NCI-H510A (cell line): ENCODE data around the gene JAZF1.

Source experiments
- DNase-seq: peaks from one replicate; lab custom pipeline; 2025; lab: John Stamatoyannopoulos, UW

The JAZF1 gene

DNA sequence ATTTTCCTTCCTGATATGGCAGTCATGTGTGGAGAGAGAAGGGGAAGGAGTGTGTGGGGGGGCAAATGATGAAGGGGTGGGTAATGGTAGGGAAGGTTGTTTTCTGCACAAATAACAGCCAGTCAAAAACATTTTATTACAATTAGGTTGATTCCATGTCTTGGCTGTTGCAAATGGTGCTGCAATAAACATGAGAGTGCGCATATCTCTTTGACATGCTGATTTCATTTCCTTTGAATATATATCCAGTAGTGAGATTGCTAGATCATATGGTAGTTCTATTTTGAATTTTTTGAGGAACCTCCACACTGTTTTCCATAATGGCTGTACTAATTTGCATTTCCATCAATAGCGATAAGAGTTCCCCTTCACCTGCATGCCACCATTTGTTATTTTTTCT, 10.6 kb upstream of the JAZF1 start:
- no peak for DNase-seq

DNA sequence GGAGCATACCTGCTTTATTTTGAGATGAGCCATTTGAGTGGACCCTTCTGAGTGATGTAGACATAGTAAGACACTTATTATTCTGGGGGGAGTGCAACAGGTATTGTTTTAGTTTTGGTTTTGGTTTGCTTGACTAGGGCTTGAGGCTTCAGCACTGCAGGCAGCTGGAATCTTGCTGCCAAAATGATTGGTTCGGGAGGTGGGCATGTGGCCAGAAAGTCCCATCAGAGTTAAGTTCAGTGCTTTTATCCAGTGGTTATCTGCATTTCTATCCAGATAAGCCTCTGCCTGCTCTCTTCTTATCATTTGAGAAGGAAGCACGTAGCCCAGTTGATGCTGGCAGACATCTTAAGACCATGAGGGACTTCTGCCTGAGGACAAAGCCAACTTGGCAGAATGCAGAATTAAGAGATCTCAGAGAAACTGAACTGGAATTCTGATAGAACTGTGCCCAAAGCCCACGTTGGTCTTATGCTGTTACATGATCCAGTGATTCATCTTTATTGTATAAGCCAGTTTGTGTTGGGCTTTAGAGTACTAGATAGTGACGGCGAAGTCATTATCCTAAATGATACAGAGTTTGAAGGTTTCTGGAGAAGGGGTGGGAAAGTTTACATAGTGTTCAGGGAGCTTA, 9.6 kb upstream of the JAZF1 start:
- DNase-seq, result no peak

DNA sequence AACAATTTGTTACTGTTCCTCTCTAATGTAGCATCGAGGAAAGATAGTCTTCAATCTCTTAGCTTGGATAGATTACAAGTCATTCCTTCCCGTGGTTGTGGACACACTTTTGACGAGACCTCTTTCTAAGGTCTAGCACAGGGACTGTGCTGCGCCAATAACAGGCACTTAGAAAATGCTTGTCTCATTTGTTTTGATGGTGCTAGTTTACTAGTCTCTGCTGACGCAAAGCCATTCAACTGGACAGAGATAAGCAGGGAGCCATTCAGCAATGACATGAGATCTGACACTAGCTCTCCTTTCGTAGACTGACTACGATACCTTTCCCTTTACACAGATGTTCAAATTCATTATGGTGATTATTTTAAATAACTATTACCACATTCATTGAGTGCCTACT, 6.4 kb upstream of the JAZF1 start:
- DNase-seq, result no peak

DNA sequence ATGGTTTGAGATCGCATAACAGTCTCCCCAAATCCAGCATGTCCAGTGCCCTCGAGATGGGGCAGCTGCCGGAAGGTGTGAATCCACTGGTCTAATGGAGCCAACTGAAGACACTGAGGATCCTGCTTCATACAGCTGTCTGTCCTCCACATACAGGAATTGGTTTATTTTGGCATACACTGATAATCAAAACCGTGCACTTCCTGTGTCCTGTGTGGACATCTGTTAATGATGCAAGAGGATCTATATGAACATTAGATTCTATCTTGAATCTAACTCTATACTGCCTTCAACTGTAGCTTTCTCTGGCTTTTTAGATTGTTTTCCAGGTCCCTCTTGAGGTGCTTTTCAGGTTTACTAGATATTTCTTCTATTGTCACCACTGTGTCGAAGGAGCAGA, 3.0 kb upstream of the JAZF1 start:
- DNase-seq, result no peak

DNA sequence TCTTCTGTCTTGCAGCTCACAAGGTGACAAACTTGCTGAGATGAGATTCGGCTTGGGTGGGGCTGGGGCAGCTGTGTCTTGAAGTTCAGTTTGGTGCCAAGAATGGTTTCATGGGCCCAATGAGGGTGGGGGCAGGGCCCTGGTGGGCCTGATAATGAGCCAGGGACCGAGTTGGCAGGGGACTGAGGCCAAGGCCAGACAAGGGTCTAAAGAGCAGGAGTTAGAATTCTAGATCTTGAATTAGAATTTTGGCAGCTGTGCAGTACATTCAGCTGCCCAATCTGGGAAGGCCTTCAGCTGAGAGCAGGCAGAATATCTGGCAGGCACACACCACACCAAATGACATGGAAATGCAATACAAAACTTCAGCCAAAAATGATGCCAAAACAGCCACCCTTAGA, 1.5 kb upstream of the JAZF1 start:
- no peak for DNase-seq

DNA sequence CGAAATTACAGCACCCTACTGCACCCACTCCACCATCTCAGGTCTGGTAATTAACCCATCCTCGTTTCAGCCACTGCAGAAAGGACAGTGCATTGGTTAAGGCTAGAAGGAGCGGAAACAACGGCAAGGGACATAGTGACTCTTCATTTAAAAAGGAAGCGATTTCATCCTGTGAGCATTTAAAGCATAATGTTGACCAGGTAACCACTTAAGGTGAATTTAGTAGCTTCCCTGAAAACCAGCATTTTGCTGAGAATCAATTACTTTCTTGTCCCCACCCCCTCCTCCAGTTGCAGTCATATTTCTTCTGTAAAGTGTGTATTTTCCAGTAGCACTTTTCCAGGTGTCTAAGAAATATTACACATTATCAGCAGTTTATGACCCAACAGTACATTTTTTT, 821 bp upstream of the JAZF1 start:
- no peak for DNase-seq

DNA sequence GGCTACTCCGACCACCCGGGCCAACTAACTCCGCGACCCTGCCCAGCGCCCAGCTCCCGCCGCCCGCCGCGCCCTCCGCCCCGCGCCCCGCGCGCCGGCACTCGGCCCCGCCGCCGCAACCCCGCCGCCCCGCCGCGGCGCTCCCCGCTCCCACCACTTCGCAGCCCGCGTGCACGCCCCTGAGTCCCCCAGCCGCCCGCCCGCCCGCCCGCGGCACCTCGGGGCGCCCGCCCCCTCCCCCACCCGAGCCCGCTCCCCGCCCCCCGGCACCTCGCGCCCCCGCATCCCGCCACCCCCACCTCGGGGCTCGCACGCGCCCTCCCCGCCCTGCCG, 598 bp downstream of the JAZF1 start:
- no peak for DNase-seq

DNA sequence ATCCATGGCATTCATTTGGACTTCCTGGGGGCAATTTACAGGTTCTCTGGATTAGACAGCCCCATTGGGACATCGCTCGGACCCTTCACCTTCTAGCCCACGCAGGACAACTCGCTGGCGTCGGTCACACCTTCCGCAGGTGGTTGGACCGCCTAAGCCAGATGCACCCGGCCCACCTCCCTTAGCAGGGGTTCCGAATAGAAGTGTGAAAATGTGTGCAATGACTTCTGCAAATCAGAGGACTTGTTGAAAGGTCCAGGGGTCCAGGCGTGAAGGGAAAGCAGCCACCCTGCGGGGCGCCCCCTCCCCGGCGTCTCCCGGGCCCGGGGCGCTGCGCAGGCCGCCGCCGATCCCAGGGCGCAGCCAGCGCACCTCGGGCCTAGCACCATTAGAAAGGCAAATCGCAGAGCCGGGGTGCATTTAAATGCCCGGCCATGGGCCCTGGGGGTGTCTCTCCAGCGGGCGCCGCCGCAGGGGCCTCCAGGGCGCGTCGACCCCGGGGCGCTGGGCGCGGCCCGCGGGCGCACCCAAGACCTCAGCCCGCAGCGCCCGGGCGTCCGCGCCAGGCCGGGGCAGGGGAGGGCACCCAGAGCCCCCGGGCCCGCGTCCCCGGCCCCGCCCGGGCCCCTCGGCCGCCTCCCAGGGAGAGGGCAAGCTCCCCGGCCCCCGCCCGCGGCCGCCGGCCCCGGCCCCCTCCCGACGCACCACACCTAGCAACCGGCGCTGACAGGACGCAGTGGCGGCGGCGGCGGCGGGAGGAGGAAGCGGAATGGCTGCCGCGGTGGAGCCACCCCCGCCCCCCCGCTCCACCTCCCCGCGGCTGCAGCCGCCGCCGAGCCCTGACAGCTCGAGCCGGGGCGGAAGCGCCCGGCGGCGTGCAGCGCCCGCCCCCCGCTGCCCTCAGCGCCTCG, 1.2 kb downstream of the JAZF1 start:
- DNase-seq, result peak; percentile 43

DNA sequence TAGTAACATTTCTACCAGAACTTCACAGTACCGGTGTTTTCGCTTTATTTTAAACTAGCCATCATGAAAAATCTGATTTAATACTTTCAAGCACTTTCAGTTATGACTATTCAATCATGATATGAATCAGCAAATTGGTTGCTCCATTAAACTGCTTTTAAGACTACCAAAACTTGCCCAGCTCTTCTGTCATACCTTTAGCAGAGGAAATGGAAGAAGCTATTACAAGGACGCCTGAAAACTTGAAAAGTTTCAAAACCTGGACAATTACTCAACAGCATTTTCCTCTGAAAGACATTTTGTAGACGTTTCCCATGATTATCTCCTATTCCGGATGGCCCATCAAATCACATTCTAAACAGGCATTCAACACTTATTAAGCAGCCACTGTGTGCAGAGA, 2.0 kb downstream of the JAZF1 start:
- no peak for DNase-seq

DNA sequence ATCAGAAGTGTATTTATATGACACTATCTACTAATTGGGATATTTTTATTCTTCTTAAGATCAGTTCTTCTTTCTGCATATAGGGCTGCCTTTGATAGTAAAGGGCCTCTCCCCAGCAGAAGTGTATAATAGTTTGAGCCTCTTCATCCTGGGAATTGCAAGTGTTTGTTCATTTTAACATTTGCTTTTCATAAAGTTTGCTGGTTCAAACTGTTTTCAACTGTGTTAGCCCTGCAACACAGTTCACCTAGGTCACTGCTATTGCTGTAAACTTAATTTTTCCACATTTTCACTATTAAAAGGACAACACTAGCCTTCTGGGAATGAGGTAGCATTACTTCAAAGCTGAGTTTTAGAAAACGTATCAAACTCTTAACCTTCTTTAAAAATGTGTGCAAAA, 2.8 kb downstream of the JAZF1 start:
- DNase-seq, result no peak

DNA sequence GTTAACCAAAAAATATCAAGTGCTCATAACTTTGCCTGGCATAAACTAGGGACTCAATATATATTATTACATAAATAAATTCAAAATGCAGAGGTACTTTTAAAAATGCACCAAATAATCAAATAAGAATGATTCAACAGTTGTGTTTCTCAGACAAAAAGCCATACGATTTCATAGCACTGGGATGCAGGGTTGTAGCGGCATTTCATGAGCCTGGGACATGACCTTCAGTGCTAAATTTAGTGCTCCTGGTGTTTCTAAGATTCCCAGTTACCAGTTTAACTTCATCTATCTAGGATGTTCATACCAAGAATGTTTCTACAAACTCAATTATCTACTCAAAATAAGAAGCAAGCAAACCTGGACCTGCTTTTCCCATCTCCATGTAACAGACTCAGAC, 4.0 kb downstream of the JAZF1 start:
- no peak for DNase-seq

DNA sequence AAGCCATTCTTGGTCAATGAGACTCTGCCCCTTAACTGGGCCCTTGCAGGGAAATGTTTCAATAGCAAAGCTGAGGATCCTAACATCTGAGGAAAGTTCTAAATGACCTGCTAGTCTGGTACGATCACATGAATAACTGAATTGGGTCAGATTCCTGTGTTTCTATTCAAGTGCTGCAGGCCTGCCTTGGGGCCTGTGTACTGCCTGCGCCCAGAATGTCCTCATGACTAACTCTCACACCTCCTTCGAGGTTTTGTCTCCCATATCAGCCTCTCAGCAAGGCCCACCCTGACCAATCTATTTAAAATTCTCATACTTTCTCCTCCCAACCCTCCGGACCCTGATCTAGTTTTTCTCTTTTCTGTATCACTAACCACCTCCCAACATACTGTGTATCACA, 4.4 kb downstream of the JAZF1 start:
- DNase-seq, result no peak

DNA sequence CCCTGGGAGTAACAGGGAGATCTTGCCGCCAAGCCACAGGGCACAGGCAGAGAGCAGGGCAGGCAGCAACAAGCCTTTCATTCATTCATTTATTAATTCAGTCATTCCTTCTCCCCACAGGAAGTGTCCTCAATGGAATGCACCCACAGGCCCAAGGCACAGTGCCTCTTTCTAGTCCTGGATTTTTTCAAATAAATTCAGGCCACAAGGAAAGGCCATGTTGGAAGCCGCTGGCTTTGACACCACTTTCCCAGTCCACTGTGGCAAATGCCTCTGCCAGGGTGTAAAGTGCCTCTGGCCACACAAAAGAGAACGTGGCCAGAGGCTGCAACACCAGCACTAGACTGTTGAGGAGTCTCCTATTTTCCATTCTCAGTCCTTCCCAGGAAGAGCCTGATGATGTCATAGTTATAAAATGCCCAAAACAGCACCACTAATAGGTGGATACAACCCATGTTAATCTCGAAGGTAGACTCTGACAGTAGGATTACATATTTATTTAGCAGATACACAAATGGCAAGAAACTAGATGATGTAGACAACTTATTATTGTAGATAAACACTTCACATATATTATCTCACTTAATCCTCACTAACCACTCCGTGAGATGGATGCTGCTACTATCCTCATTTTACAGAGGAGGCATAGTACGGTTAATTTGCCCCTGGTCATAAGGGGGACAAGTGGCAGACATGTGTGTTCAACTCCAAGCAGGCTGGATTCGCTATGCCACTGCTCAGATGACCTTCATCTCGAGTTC, 5.5 kb downstream of the JAZF1 start:
- no peak for DNase-seq

DNA sequence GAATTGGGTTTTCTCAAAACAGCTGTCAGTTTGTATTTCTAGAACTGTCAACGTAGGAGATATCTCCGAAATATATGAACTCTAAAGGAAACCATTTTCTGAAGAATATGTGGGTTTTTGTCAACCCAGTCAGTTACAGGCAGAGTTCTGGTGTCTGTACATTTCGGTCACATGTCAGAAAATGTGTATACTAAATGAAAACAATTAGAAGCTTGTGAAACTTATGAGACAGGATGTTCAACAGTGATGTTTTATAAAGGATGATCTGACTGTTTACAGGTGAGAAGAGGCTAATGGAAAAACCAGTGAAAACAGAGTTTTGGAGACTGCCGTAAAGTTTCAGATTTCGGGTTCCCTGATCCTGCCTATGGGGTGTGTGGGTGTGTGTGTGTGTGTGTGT, 6.2 kb downstream of the JAZF1 start:
- DNase-seq, result no peak

DNA sequence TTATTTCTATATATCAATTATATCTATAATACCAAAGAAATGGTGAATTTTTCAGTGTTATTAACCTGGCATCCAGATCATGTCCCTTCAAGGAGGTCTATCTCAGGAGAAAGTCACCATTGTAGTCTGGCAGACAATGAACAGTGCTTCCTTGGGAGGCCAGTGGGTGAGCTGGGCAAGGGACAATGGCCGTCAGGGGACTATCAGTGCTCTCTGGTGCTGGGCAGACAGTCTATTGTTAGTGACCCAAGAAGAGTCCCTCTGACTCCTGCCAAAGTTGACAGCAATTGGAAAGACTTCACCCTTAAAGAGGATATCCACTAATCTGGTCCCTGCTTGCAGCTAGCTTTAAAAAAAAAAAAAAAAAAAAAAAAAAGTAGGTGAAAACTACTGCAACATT, 7.1 kb downstream of the JAZF1 start:
- no peak for DNase-seq

DNA sequence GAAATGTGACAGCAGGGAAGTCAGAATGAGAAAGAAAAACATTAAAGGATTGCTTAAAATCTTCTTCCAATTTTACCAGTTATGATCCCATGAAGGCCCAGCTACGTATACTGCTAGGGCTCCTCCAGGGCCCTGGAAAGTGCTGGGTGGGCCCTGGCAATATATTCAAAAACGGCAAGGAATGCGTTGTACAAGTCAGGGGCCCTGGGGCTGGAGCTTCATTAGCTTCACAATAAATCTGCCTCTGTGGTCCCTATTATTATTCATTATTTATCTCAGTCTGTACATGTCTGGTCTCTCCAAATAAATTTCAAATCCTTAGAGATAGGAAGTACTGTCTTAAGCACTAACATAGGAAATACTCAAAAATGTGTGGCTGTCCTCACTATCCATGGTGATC, 7.6 kb downstream of the JAZF1 start:
- DNase-seq, result no peak

DNA sequence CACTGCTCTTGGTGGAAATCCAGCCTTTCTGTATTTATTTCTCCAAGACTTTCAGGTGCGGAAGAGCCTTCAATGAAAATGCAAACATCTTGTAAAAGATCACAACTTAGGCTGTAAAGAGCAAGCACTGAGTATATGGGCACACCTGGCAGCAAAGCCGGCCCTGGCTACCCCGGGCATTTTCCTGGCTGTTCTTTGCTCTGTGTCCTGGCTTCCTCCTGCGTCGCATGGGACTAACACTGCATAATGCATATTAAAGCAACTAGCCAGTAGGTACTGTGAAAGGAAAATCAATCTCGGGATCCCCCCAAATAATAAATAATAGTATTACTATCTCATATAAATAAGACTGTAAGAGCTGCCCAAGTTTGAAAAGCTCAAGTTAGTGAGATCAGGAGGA, 9.9 kb downstream of the JAZF1 start:
- no peak for DNase-seq

DNA sequence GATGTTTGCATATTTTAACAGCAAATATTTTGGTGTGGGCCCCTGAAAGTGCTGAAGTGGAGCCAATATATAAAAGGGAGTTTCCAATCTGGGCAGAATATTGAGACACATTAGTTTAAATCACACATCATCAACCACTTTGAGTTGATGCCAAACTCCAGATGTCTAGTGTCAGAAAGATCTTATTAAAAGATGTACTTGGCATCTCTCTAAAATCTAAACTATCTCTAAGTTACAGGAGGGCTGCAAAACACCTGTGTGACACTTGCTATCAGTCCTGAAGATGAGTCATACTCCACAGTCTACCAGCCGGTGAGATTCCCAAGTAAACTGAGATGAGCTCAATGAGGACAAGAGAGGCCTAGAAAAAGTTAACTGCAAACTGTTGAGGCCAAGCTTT, 11.4 kb downstream of the JAZF1 start:
- no peak for DNase-seq

DNA sequence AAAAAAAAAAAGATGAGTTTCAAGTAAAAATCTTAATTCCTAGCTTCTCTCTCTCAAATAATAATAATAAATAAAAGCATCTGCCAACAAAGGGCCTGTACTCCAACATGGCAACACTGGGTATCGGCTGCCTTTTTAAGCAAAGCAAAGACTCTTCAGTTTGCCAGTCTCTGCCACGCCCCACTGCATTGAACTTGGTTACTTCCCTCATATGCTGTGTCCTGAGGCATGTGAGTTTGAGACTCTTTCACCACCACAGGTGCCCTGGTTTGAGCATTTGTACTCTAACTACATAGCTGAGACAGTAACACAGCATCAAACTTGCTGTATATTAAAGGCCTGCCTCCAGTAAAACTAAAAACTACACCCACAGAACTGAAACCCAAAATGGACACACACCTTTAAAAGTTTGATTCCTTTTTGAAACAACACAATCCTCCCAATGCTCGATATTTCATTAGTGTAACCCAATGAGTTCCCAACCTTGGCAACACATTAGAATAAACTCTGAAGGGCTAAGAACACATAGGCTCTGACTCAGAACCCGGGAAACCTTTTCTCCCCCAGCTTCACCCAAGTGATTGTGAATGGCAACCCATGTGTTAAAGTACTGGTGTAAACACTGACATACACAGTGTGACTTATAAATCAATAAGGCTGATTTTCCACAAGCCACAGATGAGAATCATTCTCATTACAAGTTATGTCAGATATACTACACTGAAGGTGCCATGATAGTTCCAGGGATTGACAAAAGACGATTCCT, 12.0 kb downstream of the JAZF1 start:
- no peak for DNase-seq

DNA sequence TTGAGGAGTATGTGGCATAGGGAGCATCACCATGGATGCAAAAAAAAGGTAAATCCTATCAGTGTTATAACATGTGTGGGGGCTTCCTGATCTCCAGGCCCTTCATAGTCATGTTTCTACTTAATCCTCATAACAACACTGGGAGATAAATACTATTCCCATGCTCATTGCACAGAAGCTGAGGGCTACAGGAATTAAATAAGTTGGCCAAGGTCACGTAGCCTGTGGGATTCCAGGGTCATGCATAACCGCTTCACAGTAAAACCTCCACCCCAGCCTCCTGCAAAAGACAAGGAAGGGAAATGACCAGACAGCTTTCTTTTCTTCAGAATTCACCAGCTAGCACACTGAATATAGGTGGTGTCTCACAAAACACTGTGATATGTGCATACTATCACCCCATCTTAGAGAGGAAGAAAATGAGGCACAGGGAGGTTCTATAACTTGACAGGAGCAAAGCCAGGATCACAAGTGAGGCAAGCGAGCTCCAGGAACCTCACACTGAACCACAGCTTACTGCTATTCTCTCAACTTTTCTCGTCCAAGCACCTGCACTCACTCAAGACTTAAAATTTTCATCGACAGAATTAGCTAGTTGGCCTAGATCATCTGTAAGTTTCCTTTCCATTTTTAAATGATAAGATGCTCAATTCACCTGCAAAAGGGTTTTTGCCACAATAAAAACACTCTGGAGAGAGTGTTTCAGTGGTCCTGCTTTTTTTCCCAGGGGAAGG, 13.4 kb downstream of the JAZF1 start:
- DNase-seq, result no peak
